ENCODE results near the gene UTP25. TPM values are rescaled to one million over a fixed set of nuclear protein-coding genes. Genes with fewer than 3 reads are reported as not detected.

UTP25 gene
- total RNA-seq, 2 donors from 2014 or later = 5.2 to 6.4 TPM

- DNase-seq = no peak
- Histone ChIP-seq H3K27me3 (no peaks in the 10 kb centered on the region), H3K9me3 (no peaks in the 10 kb centered on the region), H3K27ac (no peak overlapping the region), H3K36me3 (no peaks in the 10 kb centered on the region), H3K9ac (ENCODE audit: low read depth in 2 of 2, low read length in 2 of 2) (no peak overlapping the region), H3K4me3 (no peak overlapping the region), H3K4me1 (no peaks in the 10 kb centered on the region)
- intact Hi-C loops (cut with DNase I) = no loop called here
- no peak for TF ChIP-seq CTCF (IDR thresholded peaks at IDR 0.05)
Measured at GRCh38 chr1:209802780-209803152, 25.0 kb upstream of the UTP25 start.

GRCh38 chr1:209803568-209803967, 24.2 kb upstream of the UTP25 start:
- intact Hi-C loops (cut with DNase I) = no loop called here
- H3K36me3 ChIP-seq = no peaks in the 10 kb centered on the region
- no peak overlapping the region for H3K9ac ChIP-seq (ENCODE audit: low read depth in 2 of 2, low read length in 2 of 2)
- no peaks in the 10 kb centered on the region for H3K4me1 ChIP-seq
- no peak for DNase-seq
- H3K27ac ChIP-seq = no peak overlapping the region
- no peaks in the 10 kb centered on the region for H3K27me3 ChIP-seq
- no peaks in the 10 kb centered on the region for H3K9me3 ChIP-seq
- no peak overlapping the region for H3K4me3 ChIP-seq
- TF ChIP-seq CTCF (IDR thresholded peaks at IDR 0.05) = no peak

- peak overlapping the region; percentile 59 for H3K4me3 ChIP-seq
- TF ChIP-seq CTCF (IDR thresholded peaks at IDR 0.05) = no peak
- peak overlapping the region; percentile 87 to 98 for H3K9ac ChIP-seq (ENCODE audit: low read depth in 2 of 2, low read length in 2 of 2)
- no peaks in the 10 kb centered on the region for H3K36me3 ChIP-seq
- no peaks in the 10 kb centered on the region for H3K4me1 ChIP-seq
- H3K27me3 ChIP-seq = no peaks in the 10 kb centered on the region
- peak overlapping the region; percentile 60 for H3K27ac ChIP-seq
- no peaks in the 10 kb centered on the region for H3K9me3 ChIP-seq
- peak; percentile 65 for DNase-seq
- intact Hi-C loops (cut with DNase I) = no loop called here
Measured at GRCh38 chr1:209805341-209805781, 22.4 kb upstream of the UTP25 start.

GRCh38 chr1:209805875-209806760, 21.7 kb upstream of the UTP25 start, which contains the start of gene IRF6:
IRF6 (minus strand) TSS chr1:209806142; CDS start chr1:209801413, 4,729 bp downstream.
- DNase-seq = peak; percentile 98
- H3K36me3 ChIP-seq = no peaks in the 10 kb centered on the region
- H3K9me3 ChIP-seq = no peaks in the 10 kb centered on the region
- peak within 1 kb of the TSS; percentile 60 for H3K27ac ChIP-seq
- H3K27me3 ChIP-seq = no peaks in the 10 kb centered on the region
- peak within 1 kb of the TSS; percentile 59 for H3K4me3 ChIP-seq
- no peaks in the 10 kb centered on the region for H3K4me1 ChIP-seq
- no peak for TF ChIP-seq CTCF (IDR thresholded peaks at IDR 0.05)
- intact Hi-C loops (cut with DNase I) = no loop called here
- peak within 1 kb of the TSS; percentile 87 to 98 for H3K9ac ChIP-seq (ENCODE audit: low read depth in 2 of 2, low read length in 2 of 2)

- H3K27ac ChIP-seq = no peak overlapping the region
- H3K36me3 ChIP-seq = no peaks in the 10 kb centered on the region
- intact Hi-C loops (cut with DNase I) = no loop called here
- no peak overlapping the region for H3K9ac ChIP-seq (ENCODE audit: low read depth in 2 of 2, low read length in 2 of 2)
- no peaks in the 10 kb centered on the region for H3K27me3 ChIP-seq
- no peaks in the 10 kb centered on the region for H3K4me1 ChIP-seq
- no peak for TF ChIP-seq CTCF (IDR thresholded peaks at IDR 0.05)
- H3K9me3 ChIP-seq = no peaks in the 10 kb centered on the region
- no peak overlapping the region for H3K4me3 ChIP-seq
- DNase-seq = no peak
Measured at GRCh38 chr1:209807509-209807908, 20.3 kb upstream of the UTP25 start.

Data from colonic mucosa (tissue), 4 donors.